Astrocyte of the cerebellum (primary cell): Measurements from ENCODE around the gene TRIM24.
A peak's percentile ranks its signal among the peaks of the same experiment; 100 is the strongest.
"Not testable (repeated sequence)": the region's sequence is repeated elsewhere in the genome, so short reads cannot be mapped to it uniquely, and the experiment has no call there.

Experiments used
- DNase-seq: peaks from one replicate; pipeline ENCODE4 v3.0.0-alpha.2; 2011; ENCODE audit warnings: low read depth
- H3K4me3 ChIP-seq: 2 replicates; pipeline ENCODE4 v1.5.1; 2011; ENCODE audit warnings: mild to moderate bottlenecking, low read depth, low read length, moderate library complexity
- in situ Hi-C: cut with HindIII; loops from 2 replicates; pipeline ENCODE4 v1.10.0; 2017; ENCODE audit warnings: low sequenced_read_pairs
- TF ChIP-seq, protein P1 (sequence below): IDR thresholded peaks from 2 replicates; pipeline ENCODE4 v1.5.1; 2012; ENCODE audit warnings: low read length, low read depth, moderate library complexity, mild to moderate bottlenecking; ENCODE audit errors: missing control alignments

TRIM24 gene

GRCh38 chr7:138460176-138460648 is at the start of gene TRIM24:
TSS of gene TRIM24 (plus strand) at chr7:138460259. CDS start at chr7:138460549, 290 bp downstream.
- peak within 1 kb of the TSS; percentile 62 for H3K4me3 ChIP-seq
- in situ Hi-C loops, result no loop called here
- TF ChIP-seq, protein P1, sequence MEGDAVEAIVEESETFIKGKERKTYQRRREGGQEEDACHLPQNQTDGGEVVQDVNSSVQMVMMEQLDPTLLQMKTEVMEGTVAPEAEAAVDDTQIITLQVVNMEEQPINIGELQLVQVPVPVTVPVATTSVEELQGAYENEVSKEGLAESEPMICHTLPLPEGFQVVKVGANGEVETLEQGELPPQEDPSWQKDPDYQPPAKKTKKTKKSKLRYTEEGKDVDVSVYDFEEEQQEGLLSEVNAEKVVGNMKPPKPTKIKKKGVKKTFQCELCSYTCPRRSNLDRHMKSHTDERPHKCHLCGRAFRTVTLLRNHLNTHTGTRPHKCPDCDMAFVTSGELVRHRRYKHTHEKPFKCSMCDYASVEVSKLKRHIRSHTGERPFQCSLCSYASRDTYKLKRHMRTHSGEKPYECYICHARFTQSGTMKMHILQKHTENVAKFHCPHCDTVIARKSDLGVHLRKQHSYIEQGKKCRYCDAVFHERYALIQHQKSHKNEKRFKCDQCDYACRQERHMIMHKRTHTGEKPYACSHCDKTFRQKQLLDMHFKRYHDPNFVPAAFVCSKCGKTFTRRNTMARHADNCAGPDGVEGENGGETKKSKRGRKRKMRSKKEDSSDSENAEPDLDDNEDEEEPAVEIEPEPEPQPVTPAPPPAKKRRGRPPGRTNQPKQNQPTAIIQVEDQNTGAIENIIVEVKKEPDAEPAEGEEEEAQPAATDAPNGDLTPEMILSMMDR, result no peak
- DNase-seq, result no peak

- DNase-seq, in situ Hi-C loops: not testable (repeated sequence)
Observed at GRCh38 chr7:138412077-138412476, 48.0 kb upstream of the TRIM24 start.

DNA sequence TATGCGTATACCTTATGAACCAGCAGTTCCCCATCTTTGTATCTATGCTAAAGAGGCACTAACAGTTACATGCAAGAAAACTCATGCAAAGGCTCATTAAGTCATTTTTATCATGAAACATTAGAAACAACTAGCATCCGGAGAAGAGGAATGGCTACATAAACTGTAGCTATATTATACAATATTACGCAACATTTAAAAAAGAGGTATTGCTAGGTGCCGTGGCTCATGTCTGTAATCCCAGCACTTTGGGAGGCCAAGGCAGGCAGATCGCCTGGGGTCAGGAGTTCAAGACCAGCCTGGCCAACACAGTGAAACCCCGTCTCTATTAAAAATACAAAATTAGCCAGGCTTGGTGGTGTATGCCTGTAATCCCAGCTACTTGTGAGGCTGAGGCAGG is 47.1 kb upstream of the TRIM24 start:
- DNase-seq, H3K4me3 ChIP-seq, in situ Hi-C loops: not testable (repeated sequence)

More at GRCh38 chr7:138412077-138412476, 48.0 kb upstream of the TRIM24 start:
- H3K4me3 ChIP-seq, result not testable (repeated sequence)

GRCh38 chr7:138417078-138417700 is 42.9 kb upstream of the TRIM24 start:
- TF ChIP-seq, protein P1, result no peak
- in situ Hi-C loops, result no loop called here

DNA sequence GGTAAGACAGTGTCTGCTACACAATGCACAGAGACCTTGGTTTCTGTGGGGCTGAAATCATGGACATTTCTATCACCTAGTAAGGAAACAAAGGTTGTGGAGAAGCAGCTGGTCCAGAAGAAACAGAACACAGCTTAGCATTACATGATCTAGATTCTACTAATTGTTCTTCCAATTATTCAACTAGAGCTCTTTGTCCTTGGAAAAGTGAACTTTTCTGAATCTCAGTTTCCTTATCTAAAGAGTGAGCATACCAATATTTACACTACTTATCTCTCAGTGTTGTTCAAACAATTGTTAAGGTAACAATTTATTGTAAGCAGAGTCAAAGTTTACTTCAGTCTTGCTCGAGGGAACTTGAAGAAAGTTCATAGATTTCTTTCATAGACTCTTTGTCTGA is 42.3 kb upstream of the TRIM24 start:
- in situ Hi-C loops, result no loop called here
- TF ChIP-seq, protein P1, result no peak
- H3K4me3 ChIP-seq, result no peak overlapping the region
- DNase-seq, result no peak

More at GRCh38 chr7:138417078-138417700, 42.9 kb upstream of the TRIM24 start:
- no peak overlapping the region for H3K4me3 ChIP-seq
- DNase-seq, result no peak

GRCh38 chr7:138418403-138418802 is 41.7 kb upstream of the TRIM24 start:
- H3K4me3 ChIP-seq, in situ Hi-C loops, DNase-seq: not testable (repeated sequence)

GRCh38 chr7:138425026-138425425 is 35.0 kb upstream of the TRIM24 start:
- in situ Hi-C loops, result no loop called here
- TF ChIP-seq, protein P1, result no peak
- no peak for DNase-seq
- no peak overlapping the region for H3K4me3 ChIP-seq

DNA sequence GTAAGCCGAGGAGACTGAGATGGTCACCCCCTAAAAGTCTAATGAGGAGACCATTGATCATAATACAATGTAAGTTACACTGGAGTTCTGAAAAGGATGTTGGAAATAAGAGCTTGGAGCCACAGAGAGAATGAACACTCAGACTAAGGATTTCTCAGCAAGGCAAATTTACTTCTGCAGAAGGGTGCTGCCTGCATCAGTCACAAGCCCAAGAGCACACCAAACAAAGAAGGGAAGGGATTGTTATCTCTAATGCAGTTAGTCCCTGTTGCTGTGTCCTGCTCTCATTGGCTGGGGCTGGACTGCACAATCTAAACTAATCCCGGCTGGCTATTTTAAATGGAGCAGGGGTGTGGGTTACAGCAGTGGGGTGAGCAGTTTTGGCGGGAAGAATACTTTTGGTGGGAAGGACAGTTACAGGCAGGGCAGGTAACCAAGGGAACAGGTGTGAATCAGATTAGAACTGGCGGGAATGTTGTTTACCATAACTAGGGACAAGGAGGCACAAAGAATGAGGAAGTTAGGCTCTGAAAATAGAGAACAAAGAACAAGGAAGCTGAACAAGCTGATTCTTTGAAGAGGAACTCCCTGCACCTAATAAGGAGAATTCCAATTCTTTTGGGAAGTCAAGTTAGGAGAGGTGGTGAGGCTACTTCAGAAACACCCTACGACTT is 30.3 kb upstream of the TRIM24 start:
- TF ChIP-seq, protein P1, result no peak
- no peak overlapping the region for H3K4me3 ChIP-seq
- no peak for DNase-seq
- in situ Hi-C loops, result no loop called here
